Stimulated activated CD4-positive, alpha-beta T cell treated with anti-CD3 and anti-CD28 coated beads, Interleukin-1b, Interleukin-23, amount 100 ng/mL, for 4 hours (primary cell): Measurements from ENCODE around the gene TAF5L.
"Not testable (repeated sequence)": the region's sequence is repeated elsewhere in the genome, so short reads cannot be mapped to it uniquely, and the experiment has no call there.

ENCODE experiments used
- DNase-seq, 2 donors: peaks; one replicate each; pipeline ENCODE4 v3.0.0-alpha.2; 2020; ENCODE audit warnings: low read depth in 2 of 2

The TAF5L gene

GRCh38 chr1:229567109-229567868 lies 58.6 kb downstream of the TAF5L start:
- DNase-seq = no peak

DNA sequence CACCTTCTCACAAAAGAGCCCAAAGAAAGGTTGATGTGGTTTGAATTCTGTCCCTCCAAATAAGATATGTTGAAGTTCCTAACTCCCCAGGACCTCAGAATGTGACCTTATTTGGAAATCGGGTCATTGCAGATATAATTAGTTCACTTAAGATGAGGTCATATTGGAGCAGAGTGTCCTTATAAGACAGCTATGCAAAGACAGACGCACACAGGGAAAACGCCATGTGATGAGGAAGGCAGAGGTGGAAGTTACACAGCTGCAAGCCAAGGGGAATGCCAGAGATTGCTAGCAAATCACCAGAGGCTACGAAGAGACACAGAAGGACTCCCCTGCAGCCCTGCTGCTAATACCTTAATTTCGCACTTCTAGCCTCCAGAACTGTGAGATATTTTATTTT lies 62.2 kb downstream of the TAF5L start:
- no peak for DNase-seq

- no peak for DNase-seq
These were observed 62.7 kb downstream of the TAF5L start for GRCh38 chr1:229563241-229563640.

DNA sequence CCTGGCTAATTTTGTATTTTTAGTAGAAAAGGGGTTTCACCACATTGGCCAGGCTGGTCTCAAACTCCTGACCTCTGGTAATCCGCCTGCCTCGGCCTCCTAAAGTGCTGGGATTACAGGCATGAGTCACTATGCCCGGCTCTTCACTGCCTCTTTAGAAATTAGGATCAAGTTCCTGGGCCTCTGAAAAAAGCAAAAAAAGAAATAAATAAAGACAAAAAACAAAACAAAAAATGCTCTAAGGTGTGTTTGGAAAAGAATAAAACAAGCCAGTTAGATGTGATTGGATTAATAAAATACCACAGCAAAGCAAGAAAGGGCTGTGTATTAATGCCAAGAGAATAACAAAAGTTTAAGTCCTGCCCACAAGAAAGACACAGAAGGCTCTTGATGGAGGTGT lies 63.2 kb downstream of the TAF5L start:
- DNase-seq = no peak

DNA sequence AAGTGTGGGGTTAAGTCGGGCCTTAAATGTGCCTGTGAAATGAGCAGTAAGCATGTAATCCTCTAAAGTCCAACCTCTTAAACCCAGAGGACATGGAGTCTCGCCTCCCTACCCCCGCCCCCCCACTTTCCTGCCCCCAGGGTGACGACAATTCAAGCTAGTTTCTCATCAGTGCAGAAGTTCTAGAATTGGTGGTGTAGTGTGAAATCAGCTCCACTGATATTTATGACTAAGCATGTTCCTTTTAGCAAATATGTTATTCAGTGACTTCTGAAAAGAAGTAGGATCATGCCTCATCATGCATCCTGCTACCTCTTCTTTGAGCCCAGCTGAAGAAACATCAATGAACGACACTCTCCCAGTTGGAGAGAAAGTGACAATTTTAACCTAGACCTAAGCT lies 64.8 kb downstream of the TAF5L start:
- no peak for DNase-seq

DNA sequence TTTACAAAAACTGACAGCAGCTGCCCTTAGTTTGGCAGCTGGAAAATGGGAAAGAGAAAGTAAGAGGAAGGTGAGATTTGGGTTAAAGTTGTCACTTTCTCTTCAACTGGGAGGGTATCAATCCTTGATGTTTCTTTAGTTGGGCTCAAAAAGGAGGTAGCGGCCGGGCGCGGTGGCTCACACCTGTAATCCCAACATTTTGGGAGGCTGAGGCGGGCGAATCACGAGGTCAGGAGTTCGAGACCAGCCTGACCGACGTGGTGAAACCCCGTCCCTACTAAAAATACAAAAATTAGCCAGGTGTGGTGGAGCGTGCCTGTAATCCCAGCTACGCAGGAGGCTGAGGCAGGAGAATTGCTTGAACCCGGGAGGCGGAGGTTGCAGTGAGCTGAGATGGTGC lies 65.8 kb downstream of the TAF5L start:
- not testable (repeated sequence) for DNase-seq

DNA sequence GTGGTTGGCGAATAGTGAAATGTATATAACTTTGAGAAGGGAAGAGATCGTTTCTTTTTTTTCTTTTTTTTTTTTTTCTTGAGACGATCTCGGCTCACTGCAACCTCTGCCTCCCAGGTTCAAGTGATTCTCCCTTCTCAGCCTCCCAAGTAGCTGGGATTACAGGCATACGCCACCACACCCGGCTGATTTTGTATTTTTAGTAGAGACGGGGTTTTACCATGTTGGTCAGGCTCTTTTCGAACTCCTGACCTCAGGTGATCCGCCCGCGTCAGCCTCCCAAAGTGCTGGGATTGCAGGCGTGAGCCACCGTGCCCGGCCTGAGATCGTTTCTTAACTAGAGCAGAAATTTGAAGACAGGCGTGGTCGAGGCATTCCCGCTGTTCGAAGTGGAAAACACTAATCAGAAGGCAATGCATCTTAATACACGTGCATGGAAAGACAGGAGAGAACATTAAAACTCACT lies 66.6 kb downstream of the TAF5L start:
- DNase-seq = not testable (repeated sequence)

GRCh38 chr1:229558460-229559335 lies 67.2 kb downstream of the TAF5L start, which contains the start of gene ABCB10:
Gene ABCB10 (minus strand): TSS chr1:229558707. CDS start chr1:229558652, 55 bp downstream.
- peak; percentile 69 to 86 for DNase-seq

DNA sequence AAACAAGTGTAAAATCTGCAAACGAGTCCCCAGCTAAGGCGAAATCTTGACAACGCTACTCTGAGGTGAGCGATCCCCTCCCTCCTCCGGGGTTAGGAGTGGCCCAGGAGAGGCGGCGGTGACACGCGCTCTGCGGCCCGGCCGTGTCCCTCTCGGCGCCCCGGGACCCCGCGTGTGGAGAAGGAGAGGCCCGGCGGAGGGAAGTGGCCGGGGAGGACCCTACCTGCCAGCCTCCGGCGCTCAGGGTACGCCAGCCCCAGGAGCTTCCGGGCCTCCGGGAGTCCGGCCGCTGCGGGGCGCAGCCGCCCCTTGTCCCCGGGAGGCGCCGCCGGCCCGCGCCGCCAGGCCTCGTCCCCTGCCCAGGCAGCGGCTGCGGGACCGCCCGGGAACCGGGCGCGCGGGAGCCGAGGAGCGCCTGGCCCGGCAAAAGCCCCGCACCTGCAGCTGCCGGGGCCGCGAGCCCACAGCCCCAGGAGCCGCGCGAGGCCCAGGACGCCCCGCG lies 68.0 kb downstream of the TAF5L start:
- DNase-seq = peak; percentile 10 to 29

DNA sequence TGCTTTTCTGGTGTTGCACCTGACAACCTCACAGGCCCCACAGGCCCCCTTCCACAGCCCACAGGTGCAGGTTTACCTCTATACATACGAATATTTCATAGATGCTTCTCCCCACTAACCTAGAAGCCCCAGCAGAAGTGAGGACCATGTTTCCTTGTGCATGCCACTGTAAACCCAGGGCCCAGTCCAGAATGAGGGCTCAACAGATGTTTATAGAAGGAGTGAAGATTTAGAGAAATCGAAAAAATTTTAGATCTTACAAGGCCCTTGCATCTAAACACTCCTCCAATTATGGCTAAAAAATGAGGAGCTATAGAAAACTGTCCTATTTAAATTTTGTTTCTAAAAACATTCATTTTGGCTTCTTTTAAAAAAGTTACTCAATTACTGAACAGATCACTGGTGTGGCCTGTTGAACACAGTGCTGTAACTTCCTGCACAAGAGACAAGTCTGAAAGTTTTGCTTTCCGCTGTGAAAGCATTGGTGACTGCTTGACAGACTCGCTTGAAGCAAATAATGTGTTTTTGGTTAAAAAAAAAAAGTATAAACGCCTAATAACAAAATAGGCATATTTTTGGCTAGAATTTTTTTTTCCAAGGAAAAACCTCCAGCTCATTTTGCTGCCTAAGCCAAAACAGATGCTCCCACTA lies 68.6 kb downstream of the TAF5L start:
- DNase-seq = no peak

- no peak for DNase-seq
These were observed 70.9 kb downstream of the TAF5L start for GRCh38 chr1:229554886-229555621.

DNA sequence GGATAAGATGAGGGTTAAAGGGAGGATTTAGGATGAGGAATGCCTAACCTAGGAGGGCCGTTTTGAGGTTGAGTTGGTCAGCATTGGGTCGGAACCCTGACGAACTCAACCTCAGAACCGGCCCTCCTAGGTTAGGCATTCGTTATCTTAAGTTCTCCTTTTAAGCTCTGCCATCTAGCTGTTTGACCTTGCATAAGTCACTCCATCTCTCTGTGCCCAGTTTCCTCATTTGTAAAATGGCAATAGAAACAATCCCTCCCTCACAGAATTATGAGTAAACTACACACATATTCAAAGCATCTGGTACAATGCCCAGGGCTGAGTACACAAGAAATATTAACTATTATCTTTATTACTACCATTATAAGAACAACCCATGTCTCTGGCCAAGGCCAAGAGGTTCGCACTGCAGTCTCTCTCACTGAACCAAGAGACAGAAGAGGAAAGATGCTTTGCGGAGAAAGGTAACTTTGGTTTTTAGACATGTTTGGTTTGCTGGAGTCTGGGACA lies 72.2 kb downstream of the TAF5L start:
- DNase-seq = no peak

GRCh38 chr1:229552732-229553131 lies 73.2 kb downstream of the TAF5L start:
- no peak for DNase-seq

DNA sequence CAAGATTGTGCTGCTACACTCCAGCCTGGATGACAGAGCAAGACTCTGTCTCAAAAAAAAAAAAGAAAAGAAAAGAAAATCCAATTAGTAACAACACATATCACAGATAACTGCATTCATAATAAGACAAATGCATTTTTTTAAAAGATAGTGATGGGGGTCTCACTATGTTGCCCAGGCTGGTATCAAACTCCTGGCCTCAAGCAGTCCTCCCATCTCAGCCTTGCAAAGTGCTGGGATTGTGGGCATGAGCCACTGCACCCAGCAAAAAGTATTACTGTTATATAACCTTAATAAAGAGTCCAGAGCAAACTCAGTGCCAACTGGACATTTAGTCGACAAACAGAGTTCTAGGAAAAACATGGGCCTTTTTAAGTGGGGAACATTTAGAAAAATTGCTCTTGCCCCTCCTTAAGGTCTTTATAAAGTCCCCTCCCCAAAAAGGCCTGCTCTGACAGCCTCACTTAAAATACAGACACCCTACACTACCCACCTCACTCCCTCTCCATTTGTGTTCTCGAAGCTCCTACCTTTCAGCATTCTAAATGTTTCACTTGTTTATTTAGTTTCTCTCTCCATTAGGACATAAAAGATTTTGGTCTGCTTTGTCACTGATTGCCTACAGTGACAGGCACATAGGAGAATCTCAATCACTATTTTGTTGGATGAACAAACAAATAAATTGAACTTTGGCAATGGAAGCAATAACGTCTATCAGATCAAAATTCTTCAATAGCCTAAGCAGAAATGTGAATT lies 74.9 kb downstream of the TAF5L start:
- no peak for DNase-seq

GRCh38 chr1:229547542-229547941 lies 78.4 kb downstream of the TAF5L start:
- DNase-seq = no peak

- no peak for DNase-seq
These were observed 81.3 kb downstream of the TAF5L start for GRCh38 chr1:229544587-229544986.
